ENCODE measurements around the gene EPC1. TPM values are rescaled to one million over a fixed set of nuclear protein-coding genes. Genes with fewer than 3 reads are reported as not detected.

Gene EPC1
- polyA plus RNA-seq, 1 donor (not counting 4 experiments of a cell fraction or from before 2014, with no cell fraction given): 34.8 TPM

GRCh38 chr10:32374605-32375004 lies 27.6 kb upstream of the EPC1 start:
- Histone ChIP-seq H3K4me3 (ENCODE audit: control insufficient read depth in 2 of 3, extremely low read depth in 1 of 3, insufficient read depth in 2 of 3, low read depth in 1 of 3, low read length in 3 of 3) (no peak overlapping the region), H3K79me2 (ENCODE audit: control insufficient read depth, insufficient read depth, low read length) (peaks cover 9% of the 10 kb centered on the region), H3K36me3 (ENCODE audit: control insufficient read depth in 2 of 2, extremely low read depth in 1 of 2, insufficient read depth in 2 of 2, low read length in 2 of 2) (no peaks in the 10 kb centered on the region), H3K9me3 (ENCODE audit: control insufficient read depth, low read depth, low read length) (no peaks in the 10 kb centered on the region), H3K4me2 (ENCODE audit: control insufficient read depth, extremely low read depth, insufficient read depth, low read depth, low read length) (no peak overlapping the region), H3K27ac (ENCODE audit: control insufficient read depth, insufficient read depth, low read length) (no peak overlapping the region), H3K9ac (ENCODE audit: control insufficient read depth, extremely low read depth, insufficient read depth, low read length) (no peak overlapping the region), H2AFZ (ENCODE audit: control insufficient read depth, low read length) (no peak overlapping the region), H4K20me1 (ENCODE audit: control insufficient read depth, extremely low read depth, insufficient read depth, low read length) (no peaks in the 10 kb centered on the region), H3K9me1 (ENCODE audit: control insufficient read depth, extremely low read depth, insufficient read depth, low read length) (no peaks in the 10 kb centered on the region), H3K4me1 (ENCODE audit: control insufficient read depth, extremely low read depth, insufficient read depth, low read length) (no peaks in the 10 kb centered on the region), H3K27me3 (ENCODE audit: control insufficient read depth, extremely low read depth, insufficient read depth, low read length) (no peaks in the 10 kb centered on the region)
- FAIRE-seq (no peak), DNase-seq (ENCODE audit: low read depth, low spot score) (no peak)
- dilution Hi-C loops (cut with MboI; ENCODE audit: extremely low pct_ligation_motif_present, low sequenced_read_pairs): no loop called here
- TF ChIP-seq EZH2 (IDR thresholded peaks at IDR 0.05; ENCODE audit: low read length): no peak
- TF ChIP-seq CTCF (optimal IDR thresholded peaks at IDR 0.05 in 1 of 3, IDR thresholded peaks at IDR 0.05 in 1 of 3, conservative IDR thresholded peaks at IDR 0.05 in 1 of 3; ENCODE audit: extremely low read depth in 1 of 3, insufficient read depth in 2 of 3, low read length in 3 of 3): no peak

GRCh38 chr10:32373496-32373895 lies 26.5 kb upstream of the EPC1 start:
- Histone ChIP-seq H3K4me1 (ENCODE audit: control insufficient read depth, extremely low read depth, insufficient read depth, low read length) (no peaks in the 10 kb centered on the region), H4K20me1 (ENCODE audit: control insufficient read depth, extremely low read depth, insufficient read depth, low read length) (no peaks in the 10 kb centered on the region), H3K9ac (ENCODE audit: control insufficient read depth, extremely low read depth, insufficient read depth, low read length) (no peak overlapping the region), H3K4me3 (ENCODE audit: control insufficient read depth in 2 of 3, extremely low read depth in 1 of 3, insufficient read depth in 2 of 3, low read depth in 1 of 3, low read length in 3 of 3) (no peak overlapping the region), H3K9me3 (ENCODE audit: control insufficient read depth, low read depth, low read length) (no peaks in the 10 kb centered on the region), H3K27me3 (ENCODE audit: control insufficient read depth, extremely low read depth, insufficient read depth, low read length) (no peaks in the 10 kb centered on the region), H3K79me2 (ENCODE audit: control insufficient read depth, insufficient read depth, low read length) (peaks cover 9% of the 10 kb centered on the region), H3K36me3 (ENCODE audit: control insufficient read depth in 2 of 2, extremely low read depth in 1 of 2, insufficient read depth in 2 of 2, low read length in 2 of 2) (no peaks in the 10 kb centered on the region), H3K9me1 (ENCODE audit: control insufficient read depth, extremely low read depth, insufficient read depth, low read length) (no peaks in the 10 kb centered on the region), H2AFZ (ENCODE audit: control insufficient read depth, low read length) (no peak overlapping the region), H3K27ac (ENCODE audit: control insufficient read depth, insufficient read depth, low read length) (no peak overlapping the region), H3K4me2 (ENCODE audit: control insufficient read depth, extremely low read depth, insufficient read depth, low read depth, low read length) (no peak overlapping the region)
- dilution Hi-C loops (cut with MboI; ENCODE audit: extremely low pct_ligation_motif_present, low sequenced_read_pairs): no loop called here
- FAIRE-seq: no peak
- DNase-seq (ENCODE audit: low read depth, low spot score): no peak
- no peak for TF ChIP-seq CTCF (optimal IDR thresholded peaks at IDR 0.05 in 1 of 3, IDR thresholded peaks at IDR 0.05 in 1 of 3, conservative IDR thresholded peaks at IDR 0.05 in 1 of 3; ENCODE audit: extremely low read depth in 1 of 3, insufficient read depth in 2 of 3, low read length in 3 of 3)
- TF ChIP-seq EZH2 (IDR thresholded peaks at IDR 0.05; ENCODE audit: low read length): no peak
